ENCODE results near the gene JUNB. TPM values are rescaled to one million over a fixed set of nuclear protein-coding genes. Genes with fewer than 3 reads are reported as not detected.

Gene JUNB
- total and polyA plus RNA-seq, 7 donors = 25.1 to 217 (median 37.4) TPM

- 41 to 56% (median 46%) methylated on average over 25 to 37 of the region's 37 CpGs for WGBS, 3 donors
- Histone ChIP-seq H3K27ac (peak overlapping the region; percentile 41), H3K27me3 (ENCODE audit: insufficient read depth in 3 of 3, low read length in 2 of 3) (no peaks in the 10 kb centered on the region), H3K36me3 (ENCODE audit: insufficient read depth in 1 of 2, low read depth in 1 of 2) (peaks cover 0 to 47% of the 10 kb centered on the region in 2 donors), H3K9me3 (no peaks in the 10 kb centered on the region), H3K4me3 (no peak overlapping the region), H3K4me1 (peaks cover 29% of the 10 kb centered on the region)
- no peak for TF ChIP-seq CTCF (IDR thresholded peaks at IDR 0.05)
- peak; percentile 3 to 59 (median 22) for ATAC-seq
- DNase-seq = no peak
- intact Hi-C loops (cut with DNase I) = loop anchor here in 1 of 2 donors (5.0 kb wide), 1 partner anchor 78 kb away; no protein-coding TSS in a partner anchor
Measured at GRCh38 chr19:12769689-12770088, 21.6 kb upstream of the JUNB start.

- no peaks in the 10 kb centered on the region for H3K9me3 ChIP-seq
- no peak for DNase-seq
- H3K4me3 ChIP-seq = no peak overlapping the region
- no peak overlapping the region for H3K27ac ChIP-seq
- H3K4me1 ChIP-seq = peaks cover 33% of the 10 kb centered on the region
- intact Hi-C loops (cut with DNase I) = no loop called here
- H3K36me3 ChIP-seq (ENCODE audit: insufficient read depth in 1 of 2, low read depth in 1 of 2) = peaks cover 0 to 36% of the 10 kb centered on the region in 2 donors
- ATAC-seq = no peak
- no peaks in the 10 kb centered on the region for H3K27me3 ChIP-seq (ENCODE audit: insufficient read depth in 3 of 3, low read length in 2 of 3)
- TF ChIP-seq CTCF (IDR thresholded peaks at IDR 0.05) = no peak
- 95 to 99% (median 96%) methylated on average over 9 to 13 of the region's 13 CpGs for WGBS, 3 donors
Measured at GRCh38 chr19:12770922-12771321, 20.4 kb upstream of the JUNB start.

- Histone ChIP-seq H3K9me3 (no peaks in the 10 kb centered on the region), H3K27ac (peak overlapping the region; percentile 90), H3K4me1 (peaks cover 36% of the 10 kb centered on the region), H3K27me3 (ENCODE audit: insufficient read depth in 3 of 3, low read length in 2 of 3) (no peaks in the 10 kb centered on the region), H3K36me3 (ENCODE audit: insufficient read depth in 1 of 2, low read depth in 1 of 2) (peaks cover 0 to 31% of the 10 kb centered on the region in 2 donors), H3K4me3 (peak overlapping the region; percentile 4)
- 24 to 37% (median 27%) methylated on average over 4 of the region's 4 CpGs for WGBS, 3 donors
- TF ChIP-seq CTCF (IDR thresholded peaks at IDR 0.05) = no peak
- ATAC-seq (peak; percentile 59 to 75 (median 67)), DNase-seq (peak; percentile 57 to 78)
- intact Hi-C loops (cut with DNase I) = loop anchor here in 1 of 2 donors (2.0 kb wide), 1 partner anchor 74 kb away; no protein-coding TSS in a partner anchor
Measured at GRCh38 chr19:12772323-12772722, 19.0 kb upstream of the JUNB start.

- peak; percentile 16 to 63 (median 58) for ATAC-seq
- H3K4me1 ChIP-seq = peaks cover 41% of the 10 kb centered on the region
Measured at GRCh38 chr19:12773571-12773970, 17.7 kb upstream of the JUNB start.

More at GRCh38 chr19:12773571-12773970, 17.7 kb upstream of the JUNB start:
- DNase-seq = no peak
- H3K4me3 ChIP-seq = no peak overlapping the region
- H3K36me3 ChIP-seq (ENCODE audit: insufficient read depth in 1 of 2, low read depth in 1 of 2) = peaks cover 0 to 19% of the 10 kb centered on the region in 2 donors
- intact Hi-C loops (cut with DNase I) = loop anchor here in 1 of 2 donors (2.0 kb wide), 1 partner anchor 73 kb away; no protein-coding TSS in a partner anchor
- no peaks in the 10 kb centered on the region for H3K9me3 ChIP-seq
- WGBS, 3 donors = 31 to 60% (median 49%) methylated on average over 2 of the region's 2 CpGs
- H3K27ac ChIP-seq = peak overlapping the region; percentile 90
- no peaks in the 10 kb centered on the region for H3K27me3 ChIP-seq (ENCODE audit: insufficient read depth in 3 of 3, low read length in 2 of 3)
- TF ChIP-seq CTCF (IDR thresholded peaks at IDR 0.05) = peak; percentile 46

All from psoas muscle (tissue), 8 donors.